AG04450 (cell line): ENCODE results near the gene CCDC117. TPM values are rescaled to one million over a fixed set of nuclear protein-coding genes. Genes with fewer than 3 reads are reported as not detected.

Experiments used
- CTCF ChIA-PET: fragments of 300-600, 350-600 bp; formaldehyde crosslinking; extraction: SDS; loops from one replicate; lab custom pipeline; 2022; ENCODE audit warnings: antibody characterized with exemption, inconsistent platforms; lab: Charles Lee
- POLR2A ChIA-PET: fragments of 350-600 bp; formaldehyde crosslinking; extraction: SDS; loops from one replicate; lab custom pipeline; 2021; ENCODE audit warnings: antibody characterized with exemption, inconsistent platforms; lab: Yijun Ruan, JAX
- DNase-seq: peaks from one replicate; pipeline ENCODE4 v3.0.0-alpha.2; 2011; ENCODE audit warnings: low read depth, low spot score
- H3K27ac ChIP-seq: one replicate; pipeline ENCODE4 v1.5.1; 2012; ENCODE audit warnings: low read depth, low read length, control low read depth
- H3K27me3 ChIP-seq: one replicate; pipeline ENCODE4 v1.6.0; 2012; ENCODE audit warnings: low read length; ENCODE audit not compliant: control insufficient read depth, insufficient read depth
- H3K4me3 ChIP-seq: 2 replicates; pipeline ENCODE4 v1.5.1; 2011; ENCODE audit warnings: mild to moderate bottlenecking, low read depth, low read length, control low read depth
- H3K9me3 ChIP-seq: 2 replicates; pipeline ENCODE4 v1.5.1; 2012; ENCODE audit warnings: low read length; ENCODE audit not compliant: control insufficient read depth, insufficient read depth
- polyA plus RNA-seq: library from polyadenylated mRNA; depleted of rRNA; stranded (reverse); fragments of >200 nt; gene quantifications from 2 replicates; pipeline ENCODE4 v1.2.3, GENCODE V29; 2011
- TF ChIP-seq, protein P1 (sequence below): IDR thresholded peaks from 2 replicates; pipeline ENCODE4 v1.5.1; 2011; ENCODE audit warnings: low read depth, low read length, control low read depth, inconsistent platforms

Gene CCDC117
- polyA plus RNA-seq, 1 experiment = 24.4 TPM

DNA sequence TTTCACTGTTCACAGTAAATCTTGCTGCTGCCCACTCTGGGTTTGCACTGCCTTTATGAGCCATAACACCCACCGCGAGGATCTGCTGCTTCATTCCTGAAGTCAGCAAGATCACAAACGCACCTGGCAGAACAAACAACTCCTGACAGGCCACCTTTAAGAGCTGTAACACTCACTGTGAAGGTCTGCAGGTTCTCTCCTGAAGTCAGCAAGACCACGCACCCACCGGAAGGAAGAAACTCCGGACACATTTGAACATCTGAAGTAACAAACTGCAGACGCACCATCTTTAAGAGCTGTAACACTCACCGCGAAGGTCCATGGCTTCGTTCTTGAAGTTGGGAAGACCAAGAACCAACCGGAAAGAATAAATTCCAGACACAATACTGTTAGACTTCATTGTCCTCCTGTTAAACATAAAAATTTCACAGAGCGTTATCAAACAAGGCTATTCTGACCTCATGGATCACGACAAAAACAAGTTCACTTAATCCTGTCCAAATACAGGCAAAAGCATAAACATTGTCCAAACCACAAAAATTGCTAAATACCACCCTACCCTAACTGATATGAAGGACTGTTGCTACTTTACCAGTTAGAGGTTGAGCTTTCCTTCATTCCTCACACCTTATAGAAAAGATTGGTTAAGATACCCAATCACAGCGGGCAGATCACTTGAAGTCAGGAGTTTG, 3.0 kb upstream of the CCDC117 start:
- POLR2A ChIA-PET = interaction anchor here (0.6 kb wide), 1 partner anchor 275 kb away, joined by 3 read pairs; no protein-coding TSS in a partner anchor
- Histone ChIP-seq H3K4me3 (no peak overlapping the region), H3K27me3 (no peaks in the 10 kb centered on the region), H3K9me3 (peaks cover 4% of the 10 kb centered on the region), H3K27ac (no peak overlapping the region)
- DNase-seq = no peak
- TF ChIP-seq, protein P1, sequence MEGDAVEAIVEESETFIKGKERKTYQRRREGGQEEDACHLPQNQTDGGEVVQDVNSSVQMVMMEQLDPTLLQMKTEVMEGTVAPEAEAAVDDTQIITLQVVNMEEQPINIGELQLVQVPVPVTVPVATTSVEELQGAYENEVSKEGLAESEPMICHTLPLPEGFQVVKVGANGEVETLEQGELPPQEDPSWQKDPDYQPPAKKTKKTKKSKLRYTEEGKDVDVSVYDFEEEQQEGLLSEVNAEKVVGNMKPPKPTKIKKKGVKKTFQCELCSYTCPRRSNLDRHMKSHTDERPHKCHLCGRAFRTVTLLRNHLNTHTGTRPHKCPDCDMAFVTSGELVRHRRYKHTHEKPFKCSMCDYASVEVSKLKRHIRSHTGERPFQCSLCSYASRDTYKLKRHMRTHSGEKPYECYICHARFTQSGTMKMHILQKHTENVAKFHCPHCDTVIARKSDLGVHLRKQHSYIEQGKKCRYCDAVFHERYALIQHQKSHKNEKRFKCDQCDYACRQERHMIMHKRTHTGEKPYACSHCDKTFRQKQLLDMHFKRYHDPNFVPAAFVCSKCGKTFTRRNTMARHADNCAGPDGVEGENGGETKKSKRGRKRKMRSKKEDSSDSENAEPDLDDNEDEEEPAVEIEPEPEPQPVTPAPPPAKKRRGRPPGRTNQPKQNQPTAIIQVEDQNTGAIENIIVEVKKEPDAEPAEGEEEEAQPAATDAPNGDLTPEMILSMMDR = no peak
- CTCF ChIA-PET = no interaction called here

DNA sequence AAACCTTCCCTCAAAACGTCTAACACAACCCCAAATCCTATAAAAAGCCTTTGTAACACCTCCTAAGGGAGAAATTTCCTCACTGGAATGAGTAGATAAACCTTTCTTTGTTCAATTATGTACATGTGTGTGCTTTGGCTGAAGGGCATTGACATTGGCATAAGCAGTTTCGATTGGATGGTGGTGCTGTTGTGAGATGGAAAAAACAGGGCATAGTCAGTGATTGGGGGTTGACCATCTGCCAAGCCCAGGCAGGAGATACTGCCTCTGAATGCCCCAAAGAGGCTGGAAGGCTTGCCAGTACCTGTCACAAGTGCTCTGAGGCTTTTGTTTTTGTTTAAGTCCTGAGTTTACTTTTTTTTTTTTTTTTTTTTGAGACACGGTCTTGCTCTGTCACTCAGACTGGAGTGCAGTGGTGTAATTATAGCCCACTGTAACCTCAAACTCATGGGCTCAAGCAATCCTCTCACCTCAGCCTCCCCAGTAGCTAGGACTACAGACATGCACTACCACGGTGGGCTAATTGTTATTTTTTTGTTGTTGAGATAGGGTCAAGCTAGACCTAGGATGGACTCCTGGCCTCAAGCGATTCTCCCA, 1.2 kb upstream of the CCDC117 start:
- Histone ChIP-seq H3K27ac (no peak overlapping the region), H3K4me3 (no peak overlapping the region), H3K9me3 (peaks cover 4% of the 10 kb centered on the region), H3K27me3 (no peaks in the 10 kb centered on the region)
- TF ChIP-seq, protein P1 = no peak
- ChIA-PET CTCF (interaction anchor here (1.0 kb wide), 1 partner anchor 27 kb away, joined by 3 read pairs; no protein-coding TSS in a partner anchor), POLR2A (interaction anchor here (2.2 kb wide), 1 partner anchor 29 kb away, joined by 8 read pairs; the partner anchor contains the start of gene XBP1)
- no peak for DNase-seq

DNA sequence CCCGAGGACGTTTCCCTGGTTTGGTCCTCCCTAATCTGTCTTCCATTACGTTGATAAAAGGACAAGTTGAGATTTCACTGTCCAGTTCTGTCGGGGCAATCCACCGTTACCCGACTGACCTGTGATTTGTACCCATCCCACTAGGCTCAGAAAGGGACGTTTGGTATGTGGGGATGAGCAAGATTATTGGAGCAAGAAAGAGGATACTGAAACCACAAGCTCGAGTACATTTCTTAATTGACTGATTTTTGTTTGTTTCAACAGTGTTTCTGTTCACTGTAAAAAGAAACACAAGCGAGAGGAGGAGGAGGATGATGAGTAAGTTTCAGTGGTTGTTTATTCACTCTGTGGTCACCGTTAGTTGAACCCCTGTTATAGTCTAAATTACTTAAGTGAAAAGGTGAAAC, 969 bp downstream of the CCDC117 start:
- Histone ChIP-seq H3K27ac (peak overlapping the region; percentile 85), H3K4me3 (peak overlapping the region; percentile 87), H3K9me3 (peaks cover 4% of the 10 kb centered on the region), H3K27me3 (no peaks in the 10 kb centered on the region)
- POLR2A ChIA-PET = interaction anchor here (0.6 to 2.2 kb wide), 4 partner anchors 26 to 61 kb away, joined by 3 to 8 read pairs (median 3); partner anchors contain the start of gene XBP1
- DNase-seq = no peak
- TF ChIP-seq, protein P1 = no peak
- CTCF ChIA-PET = interaction anchor here (0.6 to 1.0 kb wide), 2 partner anchors 11 to 173 kb away, joined by 3 read pairs; no protein-coding TSS in a partner anchor

DNA sequence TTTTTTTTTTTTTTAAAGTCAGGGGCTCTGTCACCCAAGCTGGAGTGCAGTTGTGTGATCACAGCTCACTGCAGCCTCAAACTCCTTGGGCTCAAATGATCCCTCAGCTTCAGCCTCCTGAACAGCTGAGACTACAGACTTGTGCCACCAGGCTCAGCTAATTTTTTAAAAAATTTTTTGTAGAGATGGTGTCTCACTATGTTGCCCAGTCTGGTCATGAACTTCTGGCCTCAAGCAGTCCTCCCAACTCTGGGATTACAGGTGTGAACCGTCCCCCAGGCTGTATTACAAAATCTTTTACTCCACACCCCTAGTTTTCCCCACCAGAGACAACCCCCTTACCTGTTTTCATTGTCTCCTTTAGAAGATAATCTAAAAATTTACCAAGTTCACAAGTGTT, 1.9 kb downstream of the CCDC117 start:
- no peak overlapping the region for H3K4me3 ChIP-seq
- H3K27ac ChIP-seq = no peak overlapping the region
- ChIA-PET POLR2A (interaction anchor here (0.6 to 0.7 kb wide), 2 partner anchors 24 to 64 kb away, joined by 4 to 6 read pairs; no protein-coding TSS in a partner anchor), CTCF (no interaction called here)
- no peak for DNase-seq
- H3K9me3 ChIP-seq = no peaks in the 10 kb centered on the region; the same call in 1 of the 2 replicates
- TF ChIP-seq, protein P1 = no peak
- no peaks in the 10 kb centered on the region for H3K27me3 ChIP-seq

DNA sequence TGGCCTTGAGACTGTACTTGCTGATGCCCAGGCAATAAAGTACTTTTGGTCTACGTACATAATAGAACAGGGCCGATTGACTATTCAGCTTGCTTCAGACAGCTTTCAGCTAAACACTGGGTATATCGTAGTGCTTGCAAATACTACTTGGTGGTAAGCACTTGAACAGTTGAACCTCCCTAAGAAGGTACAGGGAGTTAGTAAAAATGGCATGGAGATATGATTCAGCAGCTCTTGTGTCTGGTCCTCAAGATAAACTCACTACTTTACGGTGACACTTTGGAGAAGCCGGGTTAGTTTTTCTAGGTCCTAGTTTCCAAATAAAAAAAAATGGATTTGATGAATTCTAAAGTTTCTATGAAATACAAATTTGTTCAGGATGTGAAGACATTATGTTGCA, 7.3 kb downstream of the CCDC117 start:
- no peak overlapping the region for H3K27ac ChIP-seq
- no peak overlapping the region for H3K4me3 ChIP-seq
- POLR2A ChIA-PET = no interaction called here
- CTCF ChIA-PET = interaction anchor here (1.2 kb wide), 1 partner anchor 76 kb away, joined by 3 read pairs; no protein-coding TSS in a partner anchor
- no peaks in the 10 kb centered on the region for H3K9me3 ChIP-seq
- TF ChIP-seq, protein P1 = no peak
- H3K27me3 ChIP-seq = no peaks in the 10 kb centered on the region
- DNase-seq = no peak
